Measurements from ENCODE around the gene PRELP.
"Not testable (repeated sequence)": the region's sequence is repeated elsewhere in the genome, so short reads cannot be mapped to it uniquely, and the experiment has no call there.

The PRELP gene

DNA sequence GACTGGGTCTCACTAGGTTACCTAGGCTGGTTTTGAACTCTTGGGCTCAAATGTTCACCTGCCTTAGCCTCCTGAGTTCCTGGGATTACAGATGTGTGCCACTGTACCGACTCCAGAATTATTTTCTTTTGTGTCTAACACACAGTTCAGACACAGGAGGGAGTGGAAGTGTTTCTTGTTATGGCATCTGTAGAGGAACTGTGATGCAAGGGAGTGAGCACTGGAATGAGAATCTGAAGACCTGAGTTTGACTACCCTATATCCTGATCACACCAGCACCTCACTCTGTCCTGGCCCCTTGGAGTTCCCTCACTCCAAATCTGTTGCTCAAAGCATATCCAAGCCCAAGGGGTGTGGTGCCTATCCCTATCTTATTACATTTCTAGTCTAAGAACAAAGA is 33.5 kb downstream of the PRELP start:
- no peak for DNase-seq

DNA sequence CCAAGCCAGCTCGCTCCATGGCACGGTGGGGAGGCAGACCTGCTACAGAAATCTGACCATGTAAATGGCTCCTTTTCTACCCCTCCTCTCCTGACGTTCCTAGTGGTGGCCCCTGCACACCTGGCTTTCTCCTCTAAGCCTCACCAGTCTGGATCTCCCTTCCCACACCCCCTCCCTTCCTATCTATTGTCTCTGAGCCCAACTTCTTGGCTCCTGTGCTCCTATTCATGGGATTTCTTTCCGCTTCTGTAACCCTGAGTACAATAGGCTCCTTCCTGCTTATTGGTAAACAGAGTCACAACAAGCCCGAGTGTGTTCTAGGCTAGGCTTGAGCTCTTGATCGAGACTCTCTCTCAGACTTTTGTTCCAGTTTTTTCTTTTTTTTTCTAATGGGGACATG is 35.9 kb downstream of the PRELP start:
- no peak for DNase-seq

DNA sequence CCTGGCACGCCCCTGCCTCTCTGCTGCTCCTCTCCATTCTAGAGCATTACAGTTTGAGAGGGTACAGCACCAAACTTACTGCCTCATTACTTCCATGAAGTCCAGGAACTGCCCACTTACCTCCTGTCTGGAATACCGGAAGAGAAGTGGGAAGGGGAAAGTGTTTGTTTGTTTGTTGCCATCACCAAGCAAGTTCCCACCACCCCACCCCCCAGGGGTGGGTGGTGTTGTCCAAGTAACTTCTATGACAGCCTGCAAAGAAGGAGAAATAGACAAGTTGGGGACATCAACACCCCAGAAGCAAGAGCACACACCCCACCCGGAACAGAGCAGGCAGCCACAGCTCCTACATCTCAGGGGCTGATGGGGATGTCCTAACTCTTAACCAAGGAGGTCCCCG is 36.3 kb downstream of the PRELP start:
- DNase-seq: no peak

DNA sequence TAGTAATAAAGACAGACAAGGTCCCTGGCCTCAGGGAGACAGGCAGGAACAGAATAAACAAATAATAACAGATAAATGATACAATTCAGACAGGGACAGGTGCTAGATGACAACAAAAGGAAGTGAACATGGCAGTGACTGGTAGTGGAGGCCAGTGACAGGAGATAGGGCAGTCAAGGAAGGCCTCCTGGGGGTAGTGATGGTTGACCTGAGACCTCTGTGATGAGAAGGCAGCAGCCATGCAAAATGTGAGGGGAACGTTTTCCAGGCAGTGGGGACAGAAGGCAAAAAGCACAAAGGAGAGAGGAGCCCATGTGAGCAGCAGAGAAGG is 36.9 kb downstream of the PRELP start:
- no peak for DNase-seq

- DNase-seq: no peak
These were observed 37.4 kb downstream of the PRELP start for GRCh38 chr1:203512848-203513584.

DNA sequence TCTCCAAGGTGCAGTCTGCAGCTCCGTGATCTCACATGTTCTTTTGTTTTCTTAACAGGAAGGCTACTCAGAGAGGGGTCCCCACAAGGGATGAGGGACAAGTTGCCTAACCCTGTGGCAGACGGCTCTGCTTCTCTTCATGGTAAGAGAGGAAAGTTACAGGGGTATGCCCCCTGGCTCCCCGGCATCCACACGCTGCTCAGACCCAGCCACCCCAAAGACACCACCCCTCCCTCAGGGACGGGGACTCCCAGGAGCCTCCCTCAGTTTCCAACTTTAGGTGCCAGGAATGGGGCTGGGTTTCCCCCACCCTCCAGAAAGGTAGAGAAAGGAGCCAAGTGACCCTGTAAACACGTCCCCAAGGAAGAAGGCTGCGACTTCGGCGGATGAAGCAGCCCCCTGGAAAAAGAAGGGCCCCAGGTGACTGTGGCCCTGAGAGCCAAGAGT is 38.0 kb downstream of the PRELP start:
- no peak for DNase-seq

DNA sequence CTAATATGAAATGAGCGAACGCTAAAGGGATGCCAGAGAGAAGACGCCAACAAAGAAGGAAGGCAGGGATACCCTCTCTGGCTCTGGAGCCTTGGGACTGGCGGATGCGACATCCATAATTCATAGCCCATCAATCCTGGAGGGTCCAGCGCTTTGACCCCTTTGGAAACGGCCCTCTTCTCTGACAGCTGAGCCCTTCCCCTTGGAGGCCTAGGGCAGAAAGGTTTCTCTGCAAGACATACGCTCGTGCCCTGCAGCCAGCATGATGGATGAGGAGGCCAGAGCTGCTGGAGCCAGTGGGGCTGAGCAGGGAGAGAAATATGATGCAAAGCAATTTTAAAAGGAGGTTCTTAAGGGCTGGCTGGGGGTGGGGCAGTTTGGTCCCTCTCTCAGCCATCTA is 40.6 kb downstream of the PRELP start:
- no peak for DNase-seq

DNA sequence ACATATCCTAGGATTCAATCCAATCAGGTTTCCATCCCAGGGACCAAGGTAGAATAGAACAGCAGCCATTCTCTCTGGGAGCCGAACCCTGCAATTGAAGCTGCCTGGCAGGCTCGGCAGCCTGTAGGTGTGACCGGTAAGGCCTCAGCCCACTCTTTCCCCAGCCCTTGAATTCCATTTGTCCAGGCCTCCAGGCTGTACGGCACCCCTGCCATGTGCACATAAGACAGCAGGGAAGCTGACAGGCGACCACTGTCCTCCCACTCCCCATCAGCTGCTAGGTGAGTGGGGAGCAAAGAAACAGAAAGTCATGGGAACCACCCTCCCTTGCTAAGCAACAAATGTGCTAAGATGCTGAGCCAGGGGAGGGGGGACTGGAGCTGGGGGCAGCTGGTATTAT is 41.3 kb downstream of the PRELP start:
- DNase-seq: no peak

DNA sequence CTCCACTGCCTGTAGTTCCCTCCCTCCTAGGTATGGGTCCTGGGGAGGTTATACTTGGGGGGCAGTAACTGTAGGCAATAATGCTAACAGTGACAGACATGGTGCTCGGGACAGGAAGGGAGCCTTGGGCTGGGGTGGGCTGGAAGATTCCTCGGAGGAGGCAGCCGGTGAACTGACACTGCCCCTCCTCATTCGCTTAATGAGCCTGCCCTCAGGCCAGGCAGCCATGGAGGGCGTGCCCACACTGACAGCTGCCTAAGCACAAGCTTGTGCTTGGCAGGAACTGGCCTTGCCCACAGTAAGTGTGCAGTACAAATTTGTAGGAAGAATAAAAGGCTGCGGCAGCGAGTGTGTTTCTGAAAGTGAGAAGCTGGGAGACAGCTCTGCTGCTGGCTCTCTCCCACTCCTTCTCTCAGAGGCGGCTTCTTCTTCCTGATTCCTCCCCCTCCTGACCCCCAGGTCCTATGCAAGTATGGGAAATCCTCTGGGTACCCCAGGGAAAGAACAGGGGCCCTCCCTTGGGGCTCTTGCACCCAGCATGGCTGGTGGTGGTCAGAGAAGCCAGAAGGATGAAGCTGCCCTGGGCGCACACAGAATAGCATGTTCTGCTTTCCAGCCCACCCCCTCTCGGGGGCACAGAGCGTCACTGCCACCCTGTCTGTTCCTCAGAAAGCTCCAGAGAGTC is 42.0 kb downstream of the PRELP start:
- DNase-seq: no peak

GRCh38 chr1:203518139-203518538 is 42.5 kb downstream of the PRELP start:
- not testable (repeated sequence) for DNase-seq

GRCh38 chr1:203518541-203518940 is 42.9 kb downstream of the PRELP start:
- no peak for DNase-seq

DNA sequence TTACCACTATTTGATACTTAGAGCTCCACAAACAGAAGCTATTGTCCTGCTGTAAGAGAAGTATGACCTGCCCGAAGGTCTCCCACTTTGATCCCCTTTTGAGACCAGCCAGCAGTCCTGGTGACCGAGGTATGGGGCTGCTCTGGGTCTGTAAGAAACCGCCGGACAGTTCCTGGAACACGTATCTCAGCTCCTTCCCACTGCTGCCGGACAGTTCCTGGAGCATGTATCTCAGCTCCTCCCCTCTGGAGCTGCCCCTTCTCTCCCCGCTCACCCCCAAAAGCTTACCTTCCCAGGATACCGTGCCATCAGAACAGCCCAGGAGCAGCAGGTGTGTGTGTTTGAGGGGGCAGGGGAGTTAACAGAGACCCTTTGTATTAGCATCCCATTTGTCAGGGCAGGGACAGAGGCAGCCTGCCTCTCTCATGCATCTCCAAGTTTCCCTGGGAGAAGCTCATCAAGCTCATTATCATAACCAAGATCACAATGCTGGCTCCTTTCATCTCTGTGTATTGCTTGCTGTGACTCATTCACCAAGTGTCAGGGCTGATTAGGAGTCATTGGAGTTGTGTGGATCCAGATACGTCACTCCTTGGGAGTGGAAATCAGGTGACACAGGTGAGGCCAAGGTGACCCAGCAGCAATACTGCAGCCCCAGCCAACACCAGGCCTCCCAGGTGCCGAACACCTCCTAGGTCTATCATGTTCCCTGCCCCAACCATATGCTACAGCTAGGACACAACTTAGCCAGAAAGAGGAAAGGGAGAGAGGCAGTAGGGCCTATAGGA is 43.6 kb downstream of the PRELP start:
- DNase-seq: no peak

DNA sequence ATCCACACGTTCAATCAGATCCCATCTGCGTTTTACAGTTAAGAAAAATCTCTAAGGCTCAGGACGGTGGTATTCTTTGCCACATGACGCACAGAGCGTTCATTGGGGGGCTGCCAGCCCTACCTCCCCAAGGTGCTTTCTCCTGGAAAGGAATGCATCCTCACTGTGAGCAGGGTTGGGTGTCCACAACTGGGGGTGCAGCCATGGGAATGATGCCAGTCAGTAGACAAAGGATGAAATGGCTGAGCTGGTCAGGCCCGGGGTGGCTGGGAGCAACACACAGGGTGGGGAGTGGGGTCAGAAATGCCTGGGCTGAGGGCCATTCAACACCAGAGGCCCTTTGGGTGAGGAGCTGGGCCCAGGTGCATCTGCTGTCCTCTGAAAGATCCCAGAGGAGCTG is 44.3 kb downstream of the PRELP start:
- no peak for DNase-seq

- DNase-seq: no peak
These were observed 44.7 kb downstream of the PRELP start for GRCh38 chr1:203520315-203520714.

- no peak for DNase-seq
These were observed 45.6 kb downstream of the PRELP start for GRCh38 chr1:203521074-203521794.

DNA sequence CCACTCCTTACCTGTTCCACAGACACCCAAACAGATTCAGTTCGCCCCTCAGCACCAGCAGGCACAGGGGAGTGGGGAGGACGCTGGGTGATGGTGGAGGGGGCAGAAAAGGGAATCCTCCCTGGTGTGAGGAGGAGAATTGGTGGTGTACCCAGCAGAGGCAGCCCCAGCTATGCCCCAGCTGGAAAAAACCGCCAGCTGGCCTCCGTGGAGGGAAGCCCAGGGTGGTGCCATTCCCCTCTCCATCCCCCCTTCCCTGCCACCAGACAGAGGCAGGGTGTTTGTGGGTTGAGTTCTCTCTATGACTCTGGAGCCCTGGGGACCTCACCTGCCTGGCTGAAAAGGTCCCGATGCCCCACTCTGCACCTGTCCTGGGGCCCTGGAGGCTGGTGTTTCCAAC is 46.2 kb downstream of the PRELP start:
- DNase-seq: peak; percentile 23

DNA sequence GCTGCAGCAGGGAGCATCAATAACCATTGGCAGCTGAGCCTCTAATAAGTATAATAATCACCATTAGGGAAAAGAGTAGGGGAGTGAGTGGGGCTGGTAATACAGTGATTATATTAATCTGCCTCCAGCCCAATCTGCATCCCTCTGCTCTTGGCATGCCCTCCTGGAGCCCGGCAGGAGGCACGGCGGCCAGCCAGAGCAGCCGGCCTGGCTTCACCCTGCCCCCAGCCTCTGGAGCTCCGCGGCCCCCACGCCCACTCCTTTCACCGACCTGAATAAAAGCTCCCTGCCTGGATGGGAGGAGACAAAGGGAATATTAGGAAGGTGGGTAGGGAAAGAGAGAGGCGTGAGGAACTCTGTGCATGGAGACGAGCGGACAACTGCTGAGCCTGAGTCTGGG is 46.6 kb downstream of the PRELP start:
- no peak for DNase-seq

- DNase-seq: no peak
These were observed 48.1 kb downstream of the PRELP start for GRCh38 chr1:203523667-203524066.

GRCh38 chr1:203524152-203524551 is 48.5 kb downstream of the PRELP start:
- no peak for DNase-seq

DNA sequence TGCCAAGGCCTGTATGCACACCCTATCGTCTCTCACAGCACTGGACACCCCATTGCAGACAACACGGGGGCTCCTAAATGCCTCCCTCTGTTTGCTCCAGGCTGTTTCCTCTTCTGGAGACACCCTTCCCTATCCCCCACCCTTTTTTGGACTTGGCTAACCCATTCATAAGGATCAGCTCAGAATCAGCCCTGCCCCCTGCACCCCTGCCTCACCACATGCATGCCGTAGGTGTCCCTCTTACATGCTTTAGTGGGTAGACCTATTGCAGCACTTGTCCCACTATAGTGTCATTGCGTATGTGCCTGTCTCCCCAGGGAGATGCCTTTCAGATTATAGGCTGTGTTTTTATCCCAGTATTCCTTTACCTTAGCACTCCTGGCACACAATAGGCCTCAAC is 49.2 kb downstream of the PRELP start:
- DNase-seq: no peak

GRCh38 chr1:203525685-203526084 is 50.1 kb downstream of the PRELP start:
- DNase-seq: no peak

DNA sequence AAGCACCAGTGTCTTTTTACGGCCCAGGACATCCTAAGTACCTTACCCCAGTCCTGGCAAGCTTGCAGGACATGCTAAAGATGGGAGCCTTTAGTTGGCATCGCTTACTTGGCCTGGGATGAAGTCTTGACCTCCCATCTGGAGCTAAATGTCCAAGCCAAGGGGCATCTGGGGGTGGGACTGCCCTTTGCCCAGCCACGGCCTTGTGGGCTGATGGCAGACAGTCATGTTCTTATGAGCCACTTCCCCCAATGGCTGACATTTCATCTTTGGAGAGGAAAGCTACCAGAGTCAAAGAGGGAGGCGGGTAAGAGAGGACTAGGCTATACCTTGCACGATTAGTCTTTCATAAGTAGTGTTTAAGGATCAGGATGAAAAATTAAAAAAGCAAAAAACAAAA is 50.5 kb downstream of the PRELP start:
- DNase-seq: no peak

DNA sequence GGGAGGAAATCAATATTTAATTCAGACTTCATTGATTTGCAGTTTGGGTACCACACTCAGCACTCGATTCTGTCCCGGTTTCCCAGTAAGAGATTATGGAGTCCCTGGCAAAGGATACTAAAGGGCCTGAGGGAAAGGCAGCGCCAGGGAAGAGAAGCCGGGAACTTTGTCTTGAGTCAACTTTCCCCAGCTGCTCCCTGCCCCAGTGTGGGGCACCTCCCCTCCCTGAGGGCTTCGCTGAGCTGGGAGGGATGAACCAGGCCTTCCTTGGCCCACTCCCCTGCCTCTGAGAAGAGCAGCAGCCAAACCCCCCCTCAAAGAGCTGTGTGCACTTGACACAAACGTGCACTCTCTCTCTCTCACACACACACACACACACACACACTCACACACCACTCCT is 51.0 kb downstream of the PRELP start:
- DNase-seq: no peak
